NCI-H1694 (cell line): ENCODE data around the gene BCAS3.
"Not testable (repeated sequence)": the region's sequence is repeated elsewhere in the genome, so short reads cannot be mapped to it uniquely, and the experiment has no call there.

ENCODE experiments used
- DNase-seq: peaks from one replicate; lab custom pipeline; 2025; lab: John Stamatoyannopoulos, UW

Gene BCAS3

DNA sequence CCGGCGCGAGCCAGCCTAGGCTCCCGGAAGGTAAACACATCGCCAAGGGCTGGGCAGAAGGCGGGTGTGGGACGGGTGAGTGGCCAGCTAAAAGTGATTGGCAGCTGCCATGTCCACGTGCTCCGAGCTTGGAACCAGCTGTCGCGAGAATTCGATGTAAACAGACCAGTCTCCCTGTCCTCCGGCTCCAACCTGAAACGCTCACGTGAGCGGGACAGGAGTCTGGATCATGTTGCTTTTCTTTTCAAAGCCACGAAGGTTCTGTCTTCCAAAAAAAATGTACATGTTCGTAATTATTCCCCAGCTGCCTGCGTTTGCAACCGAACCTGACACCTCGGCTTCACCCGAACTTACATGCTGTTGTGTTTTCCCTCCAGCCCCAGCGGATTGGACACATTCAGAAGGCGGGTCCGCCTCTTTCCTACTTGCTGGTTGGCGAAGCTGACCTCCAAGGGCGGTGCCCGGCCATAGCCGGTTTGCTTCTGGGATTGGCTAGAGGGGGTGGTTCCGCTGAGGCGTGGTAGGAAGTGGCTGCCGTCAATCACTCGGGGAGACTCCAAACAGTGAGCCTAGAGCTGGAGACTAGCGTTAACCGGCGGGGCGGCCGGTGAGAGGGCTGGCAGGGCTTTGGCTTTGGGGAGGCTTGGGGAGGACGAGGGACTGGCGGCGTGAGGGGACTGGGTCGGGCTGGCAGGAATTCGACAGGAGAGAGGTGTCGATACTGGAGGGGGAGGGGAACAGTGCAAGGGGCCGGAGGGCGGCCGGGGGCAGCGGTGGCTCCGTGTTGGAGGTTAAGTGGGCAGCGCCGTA, at the start of gene BCAS3:
BCAS3 (plus strand) TSS at position 544 of the 810 bp plus-strand sequence.
- DNase-seq, result peak; percentile 97

DNA sequence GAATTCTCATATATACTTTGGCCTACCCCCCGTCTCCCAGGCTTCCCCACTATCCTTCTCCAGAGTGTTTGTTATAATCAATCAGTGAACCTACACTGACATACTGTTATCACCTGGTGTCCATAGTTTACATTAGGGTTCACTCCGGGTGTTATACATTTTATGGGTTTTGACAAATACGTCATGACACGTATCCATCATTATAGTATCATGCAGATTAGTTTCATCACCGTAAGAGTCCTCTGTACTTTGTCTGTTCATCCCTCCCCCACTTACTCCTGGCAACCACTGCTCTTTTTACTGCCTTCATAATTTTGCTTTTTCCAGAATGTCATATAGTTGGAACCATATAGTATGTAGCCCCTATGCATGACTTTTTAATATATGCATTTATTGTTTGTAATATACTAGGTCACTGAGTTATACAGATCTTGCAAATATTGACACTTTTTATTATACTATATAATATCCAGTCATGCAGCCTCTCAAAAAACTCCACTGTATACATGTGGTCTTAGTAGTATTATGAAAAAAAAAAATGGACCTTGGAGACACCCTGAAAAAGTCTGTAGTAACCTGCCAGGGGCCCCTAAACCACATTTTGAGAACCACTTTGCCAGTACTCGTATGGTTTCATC, 49.3 kb upstream of the BCAS3 start:
- DNase-seq, result no peak

- no peak for DNase-seq
Measured at GRCh38 chr17:60629120-60629519, 48.5 kb upstream of the BCAS3 start.

GRCh38 chr17:60630352-60630751, 47.3 kb upstream of the BCAS3 start:
- DNase-seq, result peak; percentile 71

- DNase-seq, result no peak
Measured at GRCh38 chr17:60631119-60631518, 46.5 kb upstream of the BCAS3 start.

- no peak for DNase-seq
Measured at GRCh38 chr17:60637683-60638082, 40.0 kb upstream of the BCAS3 start.

- no peak for DNase-seq
Measured at GRCh38 chr17:60639019-60639330, 38.7 kb upstream of the BCAS3 start.

- no peak for DNase-seq
Measured at GRCh38 chr17:60640503-60640902, 37.1 kb upstream of the BCAS3 start.

DNA sequence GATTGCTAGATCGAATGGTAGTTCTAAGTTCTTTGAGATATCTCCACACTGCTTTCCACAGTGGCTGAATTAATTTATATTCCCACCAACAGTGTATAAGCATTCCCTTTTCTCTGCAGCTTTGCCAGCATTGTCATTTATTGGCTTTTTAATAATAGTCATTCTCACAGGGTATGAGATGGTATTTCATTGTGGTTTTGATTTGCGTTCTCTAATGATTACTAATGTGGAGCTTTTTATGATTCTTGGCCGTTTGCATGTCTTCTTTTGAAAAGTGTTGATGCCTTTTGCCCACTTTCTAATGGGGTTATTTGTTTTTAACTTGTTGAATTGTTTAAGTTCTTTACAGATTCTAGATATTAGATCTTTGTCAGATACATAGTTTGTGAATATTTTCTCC, 36.5 kb upstream of the BCAS3 start:
- no peak for DNase-seq

- peak; percentile 87 for DNase-seq
Measured at GRCh38 chr17:60641810-60642220, 35.8 kb upstream of the BCAS3 start.

GRCh38 chr17:60645918-60646523, 31.6 kb upstream of the BCAS3 start:
- no peak for DNase-seq

- no peak for DNase-seq
Measured at GRCh38 chr17:60646701-60647100, 30.9 kb upstream of the BCAS3 start.

DNA sequence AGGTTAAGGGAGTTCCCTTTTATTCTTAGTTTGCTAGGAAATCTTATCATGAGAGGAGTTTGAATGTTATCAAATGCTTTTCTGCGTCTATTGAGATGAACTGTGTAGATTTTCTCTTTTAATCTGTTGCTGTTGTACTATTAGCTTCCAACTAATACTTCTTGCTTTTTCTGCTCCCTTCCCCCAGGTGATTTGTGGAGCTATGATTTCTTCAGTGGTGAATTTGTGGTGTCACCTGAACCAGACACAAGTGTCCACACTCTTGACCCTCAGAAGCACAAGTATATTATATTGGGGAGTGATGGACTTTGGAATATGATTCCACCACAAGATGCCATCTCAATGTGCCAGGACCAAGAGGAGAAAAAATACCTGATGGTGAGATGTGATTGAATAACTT, 29.9 kb upstream of the BCAS3 start:
- no peak for DNase-seq

- DNase-seq, result no peak
Measured at GRCh38 chr17:60652454-60653247, 25.0 kb upstream of the BCAS3 start.

DNA sequence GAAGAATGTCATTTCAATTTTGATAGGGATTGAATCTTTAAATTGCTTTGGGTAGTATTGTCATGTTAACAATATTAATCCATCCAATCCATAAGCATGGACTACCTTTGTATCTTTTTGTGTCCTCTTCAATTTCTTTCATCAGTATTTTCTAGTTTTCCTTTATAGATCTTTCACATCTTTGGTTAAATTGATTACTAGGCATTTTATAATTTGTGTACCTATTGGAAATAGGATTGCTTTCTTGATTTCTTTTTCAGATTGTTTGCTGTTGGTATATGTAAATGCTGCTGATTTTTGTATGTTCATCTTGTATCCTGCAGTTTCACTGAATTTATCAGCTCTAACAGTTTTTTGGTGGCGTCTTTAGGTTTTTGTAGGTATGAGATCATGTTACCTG, 24.1 kb upstream of the BCAS3 start:
- DNase-seq, result no peak

DNA sequence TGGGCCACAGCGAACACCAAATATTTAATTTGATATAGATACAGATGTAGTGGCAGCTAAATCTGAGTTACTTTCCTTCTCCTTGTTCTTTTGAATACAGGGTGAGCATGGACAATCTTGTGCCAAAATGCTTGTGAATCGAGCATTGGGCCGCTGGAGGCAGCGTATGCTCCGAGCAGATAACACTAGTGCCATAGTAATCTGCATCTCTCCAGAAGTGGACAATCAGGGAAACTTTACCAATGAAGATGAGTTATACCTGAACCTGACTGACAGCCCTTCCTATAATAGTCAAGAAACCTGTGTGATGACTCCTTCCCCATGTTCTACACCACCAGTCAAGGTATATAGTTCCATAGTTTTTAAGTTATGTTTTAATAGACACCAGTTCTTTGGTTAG, 21.2 kb upstream of the BCAS3 start:
- no peak for DNase-seq

DNA sequence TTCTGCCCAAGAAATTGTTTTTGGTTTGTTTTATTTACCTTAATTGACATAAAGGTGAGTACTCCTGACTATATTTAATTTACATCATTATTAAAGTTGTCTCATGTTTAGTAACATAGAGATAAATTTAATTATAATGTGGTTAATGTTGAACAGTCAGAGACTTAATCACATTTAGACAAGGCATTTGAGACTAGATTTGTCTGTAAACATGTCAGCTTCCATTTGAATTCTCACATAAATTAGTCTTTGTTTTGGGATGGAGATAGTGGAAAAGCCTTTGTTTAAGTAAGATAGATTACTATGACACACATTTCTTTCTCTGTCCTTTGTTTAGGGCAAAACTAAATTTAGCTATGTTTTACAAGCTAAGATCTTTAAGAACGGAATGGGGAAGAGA, 18.5 kb upstream of the BCAS3 start:
- no peak for DNase-seq

- no peak for DNase-seq
Measured at GRCh38 chr17:60661489-60661888, 16.2 kb upstream of the BCAS3 start.

DNA sequence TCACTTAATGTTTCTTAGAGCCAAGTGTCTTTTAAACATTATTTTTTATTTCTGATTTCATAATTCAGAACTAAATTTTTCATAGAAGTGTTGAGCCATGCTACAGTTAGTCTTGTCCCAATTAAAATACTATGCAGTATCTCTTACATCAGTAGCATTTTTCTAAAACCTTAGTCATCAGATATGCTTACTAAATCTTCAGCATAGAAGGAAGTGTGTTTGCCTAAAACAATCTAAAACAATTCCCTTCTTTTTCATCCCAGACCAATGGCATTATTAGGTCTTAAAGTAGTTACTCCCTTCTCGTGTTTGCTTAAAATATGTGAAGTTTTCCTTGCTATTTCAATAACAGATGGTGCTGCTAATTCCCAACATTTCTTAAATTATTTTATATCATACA, 13.6 kb upstream of the BCAS3 start:
- DNase-seq, result no peak

- DNase-seq, result no peak
Measured at GRCh38 chr17:60665602-60666001, 12.0 kb upstream of the BCAS3 start.

DNA sequence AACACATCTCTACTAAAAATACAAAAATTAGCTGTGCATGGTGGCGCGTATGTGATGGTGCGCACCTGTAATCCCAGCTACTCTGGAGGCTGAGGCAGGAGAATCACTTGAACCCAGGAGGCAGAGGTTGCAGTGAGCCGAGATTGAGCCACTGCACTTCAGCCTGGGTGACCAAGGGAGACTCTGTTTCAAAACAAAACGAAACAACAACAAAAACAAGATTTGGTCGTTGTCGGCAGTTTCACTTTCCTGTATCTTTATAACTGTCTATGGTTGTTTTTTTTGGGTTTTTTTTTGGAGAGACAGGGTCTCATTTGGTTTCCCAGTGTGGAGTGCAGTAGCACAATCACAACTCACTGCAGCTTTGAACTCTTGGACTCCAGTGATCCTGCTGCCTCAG, 8.9 kb upstream of the BCAS3 start:
- DNase-seq, result not testable (repeated sequence)

GRCh38 chr17:60671482-60671881, 6.2 kb upstream of the BCAS3 start:
- no peak for DNase-seq

DNA sequence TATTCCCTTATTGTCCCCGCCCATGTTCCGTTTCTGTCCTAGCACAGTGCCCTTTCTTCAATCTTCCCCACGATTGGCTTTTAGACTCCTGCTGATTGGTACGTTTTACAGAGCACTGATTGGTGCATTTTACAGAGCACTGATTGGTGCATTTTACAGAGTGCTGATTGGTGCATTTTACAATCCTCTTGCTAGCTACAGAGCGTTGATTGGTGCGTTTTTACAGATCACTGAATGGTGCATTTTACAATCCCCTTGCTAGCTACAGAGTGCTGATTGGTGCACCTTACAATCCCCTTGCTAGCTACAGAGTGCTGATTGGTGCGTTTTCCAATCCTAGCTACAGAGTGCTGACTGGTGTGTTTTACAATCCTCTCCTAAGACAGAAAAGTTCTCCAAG, 3.0 kb upstream of the BCAS3 start:
- not testable (repeated sequence) for DNase-seq
